ENCODE measurements around the gene NKD2.

The NKD2 gene

GRCh38 chr5:1006656-1007071, 1.9 kb upstream of the NKD2 start:
- TF ChIP-seq CTCF (IDR thresholded peaks at IDR 0.05; ENCODE audit: insufficient read depth, low read length, poor library complexity, severe bottlenecking) (no peak), EZH2phosphoT487 (conservative IDR thresholded peaks at IDR 0.05; ENCODE audit: low read length) (no peak)
- Histone ChIP-seq H3K79me2 (ENCODE audit: insufficient read depth, low read length) (no peaks in the 10 kb centered on the region), H3K9ac (ENCODE audit: low read length) (no peak overlapping the region), H4K20me1 (ENCODE audit: low read depth, low read length) (no peaks in the 10 kb centered on the region), H3K4me3 (ENCODE audit: insufficient read depth, low read length, poor library complexity, severe bottlenecking) (no peak overlapping the region), H3K27ac (ENCODE audit: low read depth, low read length) (no peak overlapping the region), H3K27me3 (ENCODE audit: low read length) (no peaks in the 10 kb centered on the region), H3K4me2 (ENCODE audit: low read depth, low read length, poor library complexity, severe bottlenecking) (no peak overlapping the region), H2AFZ (ENCODE audit: low read depth, low read length, severe bottlenecking) (no peak overlapping the region), H3F3A (ENCODE audit: insufficient read depth) (no peaks in the 10 kb centered on the region), H3K36me3 (ENCODE audit: low read length) (no peaks in the 10 kb centered on the region), H3K9me3 (ENCODE audit: insufficient read depth, low read length) (no peaks in the 10 kb centered on the region), H3K9me2 (replicated peaks; ENCODE audit: insufficient read depth, low read length) (no peaks in the 10 kb centered on the region)

- Histone ChIP-seq H3K9ac (ENCODE audit: low read length) (no peak overlapping the region), H3F3A (ENCODE audit: insufficient read depth) (no peaks in the 10 kb centered on the region), H3K36me3 (ENCODE audit: low read length) (no peaks in the 10 kb centered on the region), H3K9me3 (ENCODE audit: insufficient read depth, low read length) (no peaks in the 10 kb centered on the region), H3K4me3 (ENCODE audit: insufficient read depth, low read length, poor library complexity, severe bottlenecking) (no peak overlapping the region), H2AFZ (ENCODE audit: low read depth, low read length, severe bottlenecking) (no peak overlapping the region), H3K9me2 (replicated peaks; ENCODE audit: insufficient read depth, low read length) (no peaks in the 10 kb centered on the region), H3K4me2 (ENCODE audit: low read depth, low read length, poor library complexity, severe bottlenecking) (no peak overlapping the region), H4K20me1 (ENCODE audit: low read depth, low read length) (no peaks in the 10 kb centered on the region), H3K27ac (ENCODE audit: low read depth, low read length) (no peak overlapping the region), H3K79me2 (ENCODE audit: insufficient read depth, low read length) (no peaks in the 10 kb centered on the region), H3K27me3 (ENCODE audit: low read length) (no peaks in the 10 kb centered on the region)
- no peak for TF ChIP-seq EZH2phosphoT487 (conservative IDR thresholded peaks at IDR 0.05; ENCODE audit: low read length)
- no peak for TF ChIP-seq CTCF (IDR thresholded peaks at IDR 0.05; ENCODE audit: insufficient read depth, low read length, poor library complexity, severe bottlenecking)
These were observed 1.4 kb upstream of the NKD2 start for GRCh38 chr5:1007221-1007680.

- H3K27me3 ChIP-seq (ENCODE audit: low read length): no peaks in the 10 kb centered on the region
- no peak overlapping the region for H3K4me3 ChIP-seq (ENCODE audit: insufficient read depth, low read length, poor library complexity, severe bottlenecking)
- H3K4me2 ChIP-seq (ENCODE audit: low read depth, low read length, poor library complexity, severe bottlenecking): no peak overlapping the region
- no peaks in the 10 kb centered on the region for H3K36me3 ChIP-seq (ENCODE audit: low read length)
- H3K9ac ChIP-seq (ENCODE audit: low read length): no peak overlapping the region
- TF ChIP-seq EZH2phosphoT487 (conservative IDR thresholded peaks at IDR 0.05; ENCODE audit: low read length): no peak
- TF ChIP-seq CTCF (IDR thresholded peaks at IDR 0.05; ENCODE audit: insufficient read depth, low read length, poor library complexity, severe bottlenecking): no peak
- no peaks in the 10 kb centered on the region for H3F3A ChIP-seq (ENCODE audit: insufficient read depth)
- H4K20me1 ChIP-seq (ENCODE audit: low read depth, low read length): no peaks in the 10 kb centered on the region
- H3K27ac ChIP-seq (ENCODE audit: low read depth, low read length): no peak overlapping the region
- H3K79me2 ChIP-seq (ENCODE audit: insufficient read depth, low read length): no peaks in the 10 kb centered on the region
- H2AFZ ChIP-seq (ENCODE audit: low read depth, low read length, severe bottlenecking): no peak overlapping the region
- no peaks in the 10 kb centered on the region for H3K9me2 ChIP-seq (replicated peaks; ENCODE audit: insufficient read depth, low read length)
- H3K9me3 ChIP-seq (ENCODE audit: insufficient read depth, low read length): no peaks in the 10 kb centered on the region
These were observed 736 bp upstream of the NKD2 start for GRCh38 chr5:1007681-1008450.
